Measurements from ENCODE around the gene CDH4.

GRCh38 chr20:61281286-61281795 is 29.3 kb downstream of the CDH4 start:
- no peak for TF ChIP-seq CTCF (IDR thresholded peaks at IDR 0.05)
- TF ChIP-seq POLR2A (IDR thresholded peaks at IDR 0.05), result no peak
